GM04503 (cell line): Measurements from ENCODE around the gene CCNA1.

Experiments used
- DNase-seq: peaks from one replicate; pipeline ENCODE4 v3.0.0-alpha.2; 2012; ENCODE audit warnings: low read depth

CCNA1 gene

DNA sequence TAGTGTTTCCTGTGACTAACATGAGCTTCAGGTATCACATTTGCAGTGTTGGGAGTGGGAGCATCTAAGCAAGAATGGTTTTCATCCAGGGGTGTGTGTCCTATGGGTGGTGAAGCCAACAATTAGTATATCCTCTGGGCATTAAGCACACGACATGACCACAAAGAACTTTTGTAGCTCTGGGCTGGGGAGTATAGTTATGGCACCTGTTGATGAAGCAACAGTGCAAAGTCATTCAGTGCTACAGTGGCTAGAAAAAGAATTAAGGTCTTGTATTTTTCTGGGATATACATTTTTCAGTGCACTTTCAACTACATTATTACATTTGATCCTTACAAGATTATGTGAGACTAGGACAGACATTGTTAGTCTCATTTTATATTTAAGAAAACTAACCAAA lies 21.8 kb downstream of the CCNA1 start:
- DNase-seq = no peak

DNA sequence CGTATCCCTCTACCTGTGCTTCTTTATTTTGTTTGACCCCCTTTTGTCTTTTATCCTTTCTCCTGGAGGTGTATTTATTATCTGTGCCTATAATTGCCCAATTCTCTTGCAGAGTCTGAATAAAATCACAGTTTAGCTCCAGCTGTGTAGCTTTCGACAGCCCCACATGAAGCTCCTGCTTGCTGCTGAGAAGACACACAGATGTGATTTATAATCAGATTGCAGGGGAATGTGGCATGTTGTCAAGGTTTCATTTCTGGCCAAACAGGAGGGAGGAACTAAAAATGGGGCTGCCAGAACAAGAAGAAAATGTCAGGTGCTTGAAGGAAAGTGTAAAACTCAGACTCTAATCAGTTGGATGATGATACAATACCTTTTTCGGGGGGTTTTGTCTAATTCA lies 22.7 kb downstream of the CCNA1 start:
- no peak for DNase-seq

DNA sequence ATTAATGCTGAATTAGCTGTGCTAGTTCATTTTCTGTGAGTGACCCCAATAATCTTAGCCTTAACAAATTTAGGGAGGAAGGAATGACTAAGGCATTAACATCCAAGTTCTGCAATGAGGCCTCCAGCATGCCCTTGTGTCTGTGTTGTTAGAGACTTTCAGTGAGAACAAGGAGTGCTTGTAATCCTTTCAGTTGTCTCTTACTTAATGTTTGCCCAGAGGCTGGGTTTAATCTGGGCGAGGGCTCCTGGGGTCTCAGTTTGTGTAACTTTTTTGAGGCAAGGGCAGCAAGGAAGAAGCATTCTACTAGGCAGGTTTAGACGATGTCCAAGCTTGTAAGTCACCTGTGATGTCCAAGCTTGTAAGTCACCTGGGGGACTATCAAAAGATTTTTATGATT lies 24.3 kb downstream of the CCNA1 start:
- DNase-seq = no peak

DNA sequence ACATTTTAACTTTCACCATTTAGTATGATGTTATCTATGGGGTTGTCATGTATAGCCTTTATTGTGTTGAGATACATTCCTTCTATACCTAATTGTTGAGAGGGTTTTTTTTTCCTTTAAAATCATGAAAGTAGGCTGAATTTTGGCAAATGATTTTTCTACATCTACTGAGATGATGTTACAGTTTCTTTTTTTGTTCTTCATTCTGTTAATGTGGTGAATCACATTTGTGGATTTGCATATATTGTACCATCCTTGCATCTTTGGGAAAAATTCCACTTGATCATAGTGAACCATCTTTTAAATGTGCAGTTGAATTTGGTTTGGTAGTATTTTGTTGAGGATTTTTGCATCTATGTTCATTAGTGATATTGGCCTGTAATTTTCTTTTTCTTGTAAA lies 29.2 kb downstream of the CCNA1 start:
- no peak for DNase-seq

DNA sequence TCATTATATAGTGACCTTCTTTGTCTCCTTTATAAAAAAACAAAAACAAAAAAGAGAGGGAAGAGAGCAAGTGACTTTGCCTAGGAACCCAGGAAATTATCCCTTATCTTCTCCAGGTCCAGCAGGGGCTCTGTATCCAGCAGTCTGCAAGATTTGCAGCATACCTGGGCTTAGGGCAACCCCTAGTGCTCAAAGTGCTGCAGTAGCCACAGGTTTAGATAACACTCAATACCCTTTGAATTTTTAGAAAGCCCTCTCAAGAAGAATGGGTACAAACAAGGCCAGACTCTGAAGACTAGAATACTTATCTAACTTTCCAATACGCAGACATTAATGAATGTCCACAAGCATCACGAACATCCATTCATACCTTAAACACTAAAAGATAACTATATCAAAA lies 43.2 kb downstream of the CCNA1 start:
- DNase-seq = no peak

DNA sequence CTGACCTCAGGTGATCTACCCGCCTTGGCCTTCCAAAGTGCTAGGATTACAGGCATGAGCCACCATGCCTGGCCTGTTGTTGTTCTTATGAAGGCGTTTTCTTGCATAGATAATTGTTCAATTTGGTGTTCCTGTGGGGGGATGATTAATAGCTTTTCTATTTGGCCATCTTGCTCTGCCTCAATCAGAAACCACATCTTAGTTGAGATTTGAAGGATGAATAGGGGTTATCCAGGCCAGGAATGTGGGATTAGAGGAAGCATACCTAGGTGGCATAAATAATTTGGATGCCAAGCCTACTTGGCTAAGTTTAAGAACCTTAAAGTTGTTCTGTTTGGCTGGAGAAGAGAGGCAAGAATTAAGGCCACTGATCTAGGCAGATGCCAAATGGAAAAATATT lies 44.4 kb downstream of the CCNA1 start:
- no peak for DNase-seq

DNA sequence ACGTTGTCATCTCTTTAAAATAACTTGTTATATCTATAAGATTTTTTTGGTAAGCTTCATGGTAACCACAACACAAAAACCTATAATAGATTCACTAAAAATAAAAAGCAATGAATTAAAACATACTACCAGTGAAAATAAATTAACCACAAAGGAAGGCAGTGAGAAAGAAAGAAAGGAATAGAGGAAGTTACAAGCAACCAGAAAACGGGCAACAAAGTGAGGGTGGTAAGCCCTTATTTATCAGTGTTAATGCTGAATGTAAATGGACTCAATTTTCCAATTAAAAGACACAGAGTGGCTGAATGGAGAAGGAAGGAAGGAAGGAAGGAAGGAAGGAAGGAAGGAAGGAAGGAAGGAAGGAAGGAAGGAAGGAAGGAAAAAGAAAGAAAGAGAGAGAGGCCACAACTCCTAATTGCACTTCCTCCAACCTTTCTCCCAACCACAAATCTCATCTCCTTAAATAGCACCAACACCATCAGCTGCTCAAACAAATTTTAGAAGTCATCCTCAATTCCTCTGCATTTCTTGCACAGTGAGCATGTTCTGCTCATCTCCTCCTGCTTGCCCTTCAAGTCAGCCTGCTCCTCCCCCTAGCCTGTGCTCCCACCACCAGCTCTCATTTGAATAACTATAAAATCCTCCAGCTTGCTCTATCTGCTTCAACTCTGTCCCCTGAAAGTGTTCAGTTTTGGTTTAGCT lies 48.6 kb downstream of the CCNA1 start:
- no peak for DNase-seq

DNA sequence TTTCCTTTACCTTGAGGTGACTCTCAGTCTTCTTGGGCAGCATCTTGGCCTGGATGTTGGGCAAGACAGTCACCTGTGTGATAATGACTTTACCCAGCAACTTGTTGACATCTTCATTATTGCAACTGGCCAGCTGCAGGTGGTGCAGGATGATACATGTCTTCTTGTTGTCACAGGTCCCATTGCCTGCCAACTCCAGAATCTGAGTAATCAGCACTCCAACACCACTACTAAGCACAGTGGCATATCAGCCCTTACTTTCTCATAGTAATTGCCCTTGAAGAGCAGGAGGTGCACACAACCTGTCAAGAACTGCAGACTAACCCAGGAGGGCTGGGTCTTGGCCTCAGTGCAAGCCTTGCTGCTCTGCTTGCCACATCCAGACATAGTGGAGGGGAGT lies 57.8 kb downstream of the CCNA1 start:
- no peak for DNase-seq
